ENCODE data around the gene PNLDC1. TPM values are rescaled to one million over a fixed set of nuclear protein-coding genes. Genes with fewer than 3 reads are reported as not detected.

Gene PNLDC1
- polyA plus RNA-seq, 1 donor from 2014 or later: not detected

DNA sequence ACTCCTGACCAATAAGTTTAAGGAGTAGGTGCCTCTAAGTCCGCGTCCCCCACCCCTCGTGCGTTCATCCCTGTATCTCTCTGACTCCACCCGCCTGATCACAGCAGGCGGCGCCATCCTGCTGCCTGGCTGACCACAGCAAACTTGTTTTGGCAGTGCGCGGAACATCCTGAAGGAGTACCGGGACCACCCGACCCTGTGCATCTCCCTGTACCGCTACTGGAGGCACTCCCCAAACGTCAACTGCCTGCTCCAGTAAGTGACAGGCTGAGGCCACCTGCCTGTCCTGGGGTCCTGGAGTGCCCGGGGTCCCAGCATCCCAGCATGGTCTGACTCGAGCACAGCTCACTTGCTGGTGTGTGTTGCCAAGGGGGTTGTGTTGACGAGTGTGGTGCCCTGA lies 19.0 kb downstream of the PNLDC1 start:
- H4K20me1 ChIP-seq (ENCODE audit: insufficient read depth): no peaks in the 10 kb centered on the region
- no peak overlapping the region for H3K4me3 ChIP-seq (ENCODE audit: low read length)
- no peak overlapping the region for H3K27ac ChIP-seq (ENCODE audit: low read length)
- H3K9me2 ChIP-seq (ENCODE audit: insufficient read depth, low read length): no peaks in the 10 kb centered on the region
- H3K9me3 ChIP-seq (ENCODE audit: low read length): no peaks in the 10 kb centered on the region
- TF ChIP-seq EP300 (conservative IDR thresholded peaks at IDR 0.05; ENCODE audit: poor library complexity, severe bottlenecking): no peak
- H3K9ac ChIP-seq (ENCODE audit: low read length): no peak overlapping the region
- H3K79me2 ChIP-seq (replicated peaks; ENCODE audit: insufficient read depth, low read length): no peaks in the 10 kb centered on the region
- H3F3A ChIP-seq (ENCODE audit: insufficient read depth, low read length, poor library complexity, severe bottlenecking): no peaks in the 10 kb centered on the region
- no peak overlapping the region for H3K4me2 ChIP-seq (ENCODE audit: low read length)
- no peaks in the 10 kb centered on the region for H3K36me3 ChIP-seq (ENCODE audit: insufficient read depth, low read length)
- H3K27me3 ChIP-seq (ENCODE audit: insufficient read depth, low read depth, low read length): no peaks in the 10 kb centered on the region
- no peak overlapping the region for H2AFZ ChIP-seq (ENCODE audit: low read depth, low read length)

GRCh38 chr6:159819932-159820640 lies 20.0 kb downstream of the PNLDC1 start:
- TF ChIP-seq SMC3 (conservative IDR thresholded peaks at IDR 0.05; ENCODE audit: poor library complexity) (no peak), POLR2AphosphoS5 (IDR thresholded peaks at IDR 0.05) (no peak), TAF1 (IDR thresholded peaks at IDR 0.05; ENCODE audit: low read depth) (no peak), EZH2 (IDR thresholded peaks at IDR 0.05; ENCODE audit: borderline replicate concordance, insufficient read depth, low read length, poor library complexity, severe bottlenecking) (no peak), REST (IDR thresholded peaks at IDR 0.05; ENCODE audit: borderline replicate concordance) (no peak)
- TF ChIP-seq, protein P1, sequence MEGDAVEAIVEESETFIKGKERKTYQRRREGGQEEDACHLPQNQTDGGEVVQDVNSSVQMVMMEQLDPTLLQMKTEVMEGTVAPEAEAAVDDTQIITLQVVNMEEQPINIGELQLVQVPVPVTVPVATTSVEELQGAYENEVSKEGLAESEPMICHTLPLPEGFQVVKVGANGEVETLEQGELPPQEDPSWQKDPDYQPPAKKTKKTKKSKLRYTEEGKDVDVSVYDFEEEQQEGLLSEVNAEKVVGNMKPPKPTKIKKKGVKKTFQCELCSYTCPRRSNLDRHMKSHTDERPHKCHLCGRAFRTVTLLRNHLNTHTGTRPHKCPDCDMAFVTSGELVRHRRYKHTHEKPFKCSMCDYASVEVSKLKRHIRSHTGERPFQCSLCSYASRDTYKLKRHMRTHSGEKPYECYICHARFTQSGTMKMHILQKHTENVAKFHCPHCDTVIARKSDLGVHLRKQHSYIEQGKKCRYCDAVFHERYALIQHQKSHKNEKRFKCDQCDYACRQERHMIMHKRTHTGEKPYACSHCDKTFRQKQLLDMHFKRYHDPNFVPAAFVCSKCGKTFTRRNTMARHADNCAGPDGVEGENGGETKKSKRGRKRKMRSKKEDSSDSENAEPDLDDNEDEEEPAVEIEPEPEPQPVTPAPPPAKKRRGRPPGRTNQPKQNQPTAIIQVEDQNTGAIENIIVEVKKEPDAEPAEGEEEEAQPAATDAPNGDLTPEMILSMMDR (IDR thresholded peaks at IDR 0.05; ENCODE audit: poor library complexity, severe bottlenecking): no peak
- H3K9ac ChIP-seq (ENCODE audit: low read length): no peak overlapping the region
- H3K27ac ChIP-seq (ENCODE audit: low read length): no peak overlapping the region
- no peaks in the 10 kb centered on the region for H3K36me3 ChIP-seq (ENCODE audit: insufficient read depth, low read length)
- no peak overlapping the region for H3K4me3 ChIP-seq (ENCODE audit: low read length)
- H3F3A ChIP-seq (ENCODE audit: insufficient read depth, low read length, poor library complexity, severe bottlenecking): no peaks in the 10 kb centered on the region
- no peaks in the 10 kb centered on the region for H3K27me3 ChIP-seq (ENCODE audit: insufficient read depth, low read depth, low read length)
- H4K20me1 ChIP-seq (ENCODE audit: insufficient read depth): no peaks in the 10 kb centered on the region
- no peak overlapping the region for H3K4me2 ChIP-seq (ENCODE audit: low read length)
- no peaks in the 10 kb centered on the region for H3K9me3 ChIP-seq (ENCODE audit: low read length)
- no peaks in the 10 kb centered on the region for H3K79me2 ChIP-seq (replicated peaks; ENCODE audit: insufficient read depth, low read length)
- H3K9me2 ChIP-seq (ENCODE audit: insufficient read depth, low read length): no peaks in the 10 kb centered on the region
- H2AFZ ChIP-seq (ENCODE audit: low read depth, low read length): no peak overlapping the region

DNA sequence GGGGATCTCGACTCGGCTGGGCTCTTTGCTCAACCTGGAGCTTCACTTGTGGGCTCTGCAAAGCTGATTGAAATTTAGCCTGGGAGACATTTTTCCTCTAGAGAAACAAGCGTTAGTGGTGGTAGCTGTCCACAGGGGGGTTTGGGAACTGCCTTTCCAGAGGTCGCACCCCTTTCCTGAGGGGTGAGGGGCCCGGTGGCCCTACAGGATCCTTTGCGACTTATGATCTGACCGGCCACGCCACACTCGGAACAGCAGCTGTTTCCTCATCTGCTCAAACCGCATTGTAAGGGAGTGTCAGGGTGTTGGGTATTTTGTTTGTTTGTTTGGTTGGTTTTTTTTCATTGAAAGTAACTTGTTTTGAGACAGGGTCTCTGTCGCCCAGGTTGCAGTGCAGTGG lies 21.0 kb downstream of the PNLDC1 start:
- Histone ChIP-seq H3K9me2 (ENCODE audit: insufficient read depth, low read length) (no peaks in the 10 kb centered on the region), H3K36me3 (ENCODE audit: insufficient read depth, low read length) (no peaks in the 10 kb centered on the region), H3K79me2 (replicated peaks; ENCODE audit: insufficient read depth, low read length) (no peaks in the 10 kb centered on the region), H3K4me3 (ENCODE audit: low read length) (no peak overlapping the region), H3K27ac (ENCODE audit: low read length) (no peak overlapping the region), H3K27me3 (ENCODE audit: insufficient read depth, low read depth, low read length) (no peaks in the 10 kb centered on the region), H4K20me1 (ENCODE audit: insufficient read depth) (no peaks in the 10 kb centered on the region), H2AFZ (ENCODE audit: low read depth, low read length) (no peak overlapping the region), H3K4me2 (ENCODE audit: low read length) (no peak overlapping the region), H3F3A (ENCODE audit: insufficient read depth, low read length, poor library complexity, severe bottlenecking) (no peaks in the 10 kb centered on the region), H3K9me3 (ENCODE audit: low read length) (no peaks in the 10 kb centered on the region), H3K9ac (ENCODE audit: low read length) (no peak overlapping the region)
- TF ChIP-seq TAF1 (IDR thresholded peaks at IDR 0.05; ENCODE audit: low read depth): no peak
- TF ChIP-seq EP300 (conservative IDR thresholded peaks at IDR 0.05; ENCODE audit: poor library complexity, severe bottlenecking): no peak
- no peak for TF ChIP-seq MXI1 (conservative IDR thresholded peaks at IDR 0.05; ENCODE audit: poor library complexity, severe bottlenecking)
- no peak for TF ChIP-seq EZH2 (IDR thresholded peaks at IDR 0.05; ENCODE audit: borderline replicate concordance, insufficient read depth, low read length, poor library complexity, severe bottlenecking)
- TF ChIP-seq SMC3 (conservative IDR thresholded peaks at IDR 0.05; ENCODE audit: poor library complexity): no peak
- no peak for TF ChIP-seq REST (IDR thresholded peaks at IDR 0.05; ENCODE audit: borderline replicate concordance)
- TF ChIP-seq RAD21 (conservative IDR thresholded peaks at IDR 0.05): no peak
- TF ChIP-seq, protein P1 (IDR thresholded peaks at IDR 0.05; ENCODE audit: poor library complexity, severe bottlenecking): no peak
- no peak for TF ChIP-seq POLR2AphosphoS5 (IDR thresholded peaks at IDR 0.05)

Data from neural cell (in vitro differentiated cells).